Measurements from ENCODE around the gene BANF1. TPM values are rescaled to one million over a fixed set of nuclear protein-coding genes. Genes with fewer than 3 reads are reported as not detected.
"Not testable (repeated sequence)": the region's sequence is repeated elsewhere in the genome, so short reads cannot be mapped to it uniquely, and the experiment has no call there.

Gene BANF1
- total RNA-seq, 3 donors from 2014 or later, result 286 to 337 (median 326) TPM

DNA sequence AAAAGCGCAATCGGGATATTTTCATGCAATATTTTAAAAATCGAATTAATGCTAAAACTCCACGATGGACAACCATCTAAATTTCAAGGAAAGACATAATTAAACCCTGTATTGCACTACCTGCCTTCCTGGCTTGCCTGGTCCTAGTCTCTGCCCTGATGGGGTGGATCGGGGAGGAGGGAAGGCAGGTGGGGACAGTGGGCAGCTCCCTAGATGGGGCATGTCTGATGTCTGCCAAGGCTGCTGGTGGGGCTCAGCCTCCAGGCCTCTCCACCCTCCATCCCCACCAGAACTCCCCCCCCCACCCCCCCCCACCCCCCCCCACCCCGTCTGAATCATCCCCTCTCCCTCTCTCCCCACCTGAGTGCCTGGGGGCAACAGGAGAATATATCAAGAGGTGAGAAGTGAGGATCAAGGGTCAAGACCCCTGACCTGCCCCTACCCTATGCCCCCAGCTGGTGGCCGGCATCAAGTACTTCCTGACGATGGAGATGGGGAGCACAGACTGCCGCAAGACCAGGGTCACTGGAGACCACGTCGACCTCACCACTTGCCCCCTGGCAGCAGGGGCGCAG lies 10.2 kb downstream of the BANF1 start:
- H3K4me3 Mint-ChIP-seq, result no peak overlapping the region
- DNase-seq (no peak), ATAC-seq (no peak)
- no peaks in the 10 kb centered on the region for H3K36me3 Mint-ChIP-seq (ENCODE audit: insufficient read depth)
- H3K9me3 Mint-ChIP-seq, result no peaks in the 10 kb centered on the region
- peaks cover 22% of the 10 kb centered on the region for H3K27me3 Mint-ChIP-seq (ENCODE audit: low read depth)
- H3K4me1 Mint-ChIP-seq (ENCODE audit: low read depth), result peaks cover 3% of the 10 kb centered on the region

GRCh38 chr11:66012946-66013761 lies 10.9 kb downstream of the BANF1 start:
- Mint-ChIP-seq H3K4me1 (ENCODE audit: low read depth) (peaks cover 6% of the 10 kb centered on the region), H3K9me3 (no peaks in the 10 kb centered on the region), H3K4me3 (no peak overlapping the region), H3K36me3 (ENCODE audit: insufficient read depth) (no peaks in the 10 kb centered on the region), H3K27me3 (ENCODE audit: low read depth) (peaks cover 22% of the 10 kb centered on the region)
- ATAC-seq (no peak), DNase-seq (no peak)

DNA sequence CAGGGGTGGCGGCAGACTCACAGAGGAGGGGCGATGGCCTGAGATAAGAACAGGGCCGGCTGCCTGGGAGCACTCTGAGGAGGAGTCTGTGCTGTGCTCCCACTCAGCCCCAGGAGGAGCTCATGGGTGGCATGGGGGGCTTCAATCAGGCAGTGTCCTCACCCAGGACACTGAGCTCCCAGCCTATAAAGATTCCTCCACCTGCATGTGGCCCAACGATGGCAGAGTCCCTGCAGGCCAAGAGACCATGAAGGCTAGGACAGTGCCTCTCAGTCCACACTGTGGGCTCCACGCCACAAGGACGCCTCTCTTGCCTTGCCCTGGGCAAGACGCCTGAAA lies 11.4 kb downstream of the BANF1 start:
- H3K9me3 Mint-ChIP-seq, result no peaks in the 10 kb centered on the region
- H3K27me3 Mint-ChIP-seq (ENCODE audit: low read depth), result peaks cover 22% of the 10 kb centered on the region
- ATAC-seq, result no peak
- H3K4me1 Mint-ChIP-seq (ENCODE audit: low read depth), result peaks cover 6% of the 10 kb centered on the region
- DNase-seq, result no peak
- H3K36me3 Mint-ChIP-seq (ENCODE audit: insufficient read depth), result no peaks in the 10 kb centered on the region
- H3K4me3 Mint-ChIP-seq, result no peak overlapping the region

GRCh38 chr11:66014804-66015453 lies 12.6 kb downstream of the BANF1 start:
- Mint-ChIP-seq H3K36me3 (ENCODE audit: insufficient read depth) (no peaks in the 10 kb centered on the region), H3K27me3 (ENCODE audit: low read depth) (peaks cover 22% of the 10 kb centered on the region), H3K9me3 (no peaks in the 10 kb centered on the region), H3K4me1 (ENCODE audit: low read depth) (peaks cover 6% of the 10 kb centered on the region), H3K4me3 (no peak overlapping the region)
- no peak for ATAC-seq
- no peak for DNase-seq

- DNase-seq (no peak), ATAC-seq (no peak)
- Mint-ChIP-seq H3K27me3 (ENCODE audit: low read depth) (peaks cover 17% of the 10 kb centered on the region), H3K36me3 (ENCODE audit: insufficient read depth) (no peaks in the 10 kb centered on the region), H3K9me3 (no peaks in the 10 kb centered on the region), H3K4me3 (no peak overlapping the region), H3K4me1 (ENCODE audit: low read depth) (peaks cover 8% of the 10 kb centered on the region)
These were observed 13.2 kb downstream of the BANF1 start for GRCh38 chr11:66015454-66015881.

DNA sequence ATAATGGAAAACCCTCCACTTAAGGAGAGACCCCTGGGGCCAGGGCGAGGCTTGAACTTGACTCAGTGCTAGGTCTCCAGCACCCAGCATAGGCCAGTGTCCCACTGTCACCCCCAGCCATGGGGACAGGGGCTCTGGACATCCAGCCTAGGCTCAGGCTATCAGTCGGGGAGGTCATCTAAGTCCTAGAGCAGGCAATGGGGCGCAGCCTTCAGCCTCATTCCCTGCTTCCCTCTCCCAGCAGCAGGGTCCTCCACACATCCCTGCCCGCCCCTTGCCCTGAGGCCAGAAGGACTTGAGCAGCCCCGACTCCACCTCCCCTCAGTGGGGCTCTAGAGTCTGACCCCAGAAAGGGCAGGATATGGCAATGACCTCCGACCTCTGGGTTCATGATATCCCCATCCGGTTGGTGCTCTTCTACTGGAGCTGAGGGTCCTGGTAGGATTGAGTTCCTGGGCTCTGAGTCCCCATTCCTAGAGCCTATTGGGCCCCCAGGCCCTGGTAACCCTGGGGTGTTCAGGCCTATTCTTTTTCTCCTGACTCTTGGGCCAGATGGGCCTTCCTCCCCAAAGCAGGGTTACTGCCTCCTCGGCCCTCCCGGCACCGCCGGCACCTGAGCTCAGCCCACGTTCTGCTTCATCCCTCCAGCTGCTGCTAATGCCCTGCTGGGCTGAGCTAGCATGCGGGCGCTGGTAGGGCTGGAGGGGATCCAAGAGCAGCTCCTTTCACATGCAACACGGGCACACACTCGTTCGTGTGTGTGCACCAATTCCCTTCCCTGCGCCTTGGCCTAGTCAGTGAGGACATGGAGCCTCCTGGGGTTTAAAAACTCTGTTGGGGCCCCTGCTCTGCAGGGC lies 13.9 kb downstream of the BANF1 start:
- H3K4me3 Mint-ChIP-seq, result no peak overlapping the region
- H3K27me3 Mint-ChIP-seq (ENCODE audit: low read depth), result peaks cover 16% of the 10 kb centered on the region
- no peaks in the 10 kb centered on the region for H3K9me3 Mint-ChIP-seq
- DNase-seq (no peak), ATAC-seq (no peak)
- H3K36me3 Mint-ChIP-seq (ENCODE audit: insufficient read depth), result no peaks in the 10 kb centered on the region
- H3K4me1 Mint-ChIP-seq (ENCODE audit: low read depth), result peaks cover 10% of the 10 kb centered on the region

- Mint-ChIP-seq H3K36me3 (ENCODE audit: insufficient read depth) (no peaks in the 10 kb centered on the region), H3K4me1 (ENCODE audit: low read depth) (peaks cover 11% of the 10 kb centered on the region), H3K9me3 (no peaks in the 10 kb centered on the region), H3K4me3 (no peak overlapping the region), H3K27me3 (ENCODE audit: low read depth) (peaks cover 12% of the 10 kb centered on the region)
- DNase-seq (no peak), ATAC-seq (no peak)
These were observed 14.5 kb downstream of the BANF1 start for GRCh38 chr11:66016793-66017177.

DNA sequence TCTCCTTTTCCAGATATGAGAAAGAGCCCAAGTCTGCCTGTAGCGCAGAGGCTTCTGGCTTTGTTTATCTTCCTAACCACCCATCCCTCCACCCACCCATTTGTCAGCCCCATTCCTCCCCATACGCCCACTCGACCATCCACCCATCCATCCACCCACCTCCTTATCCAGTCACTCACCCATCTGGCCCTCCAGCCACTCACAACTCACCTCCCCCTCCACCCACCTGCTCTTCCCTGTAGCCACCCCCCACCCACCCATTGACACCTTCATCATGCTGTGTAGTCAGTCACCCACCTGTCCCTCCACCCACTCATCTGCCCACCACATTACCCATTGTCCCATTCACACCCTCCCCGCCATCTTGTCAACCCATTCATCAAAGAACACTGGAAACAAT lies 15.0 kb downstream of the BANF1 start:
- Mint-ChIP-seq H3K4me1 (ENCODE audit: low read depth) (peaks cover 11% of the 10 kb centered on the region), H3K36me3 (ENCODE audit: insufficient read depth) (no peaks in the 10 kb centered on the region), H3K4me3 (no peak overlapping the region), H3K27me3 (ENCODE audit: low read depth) (peaks cover 12% of the 10 kb centered on the region), H3K9me3 (no peaks in the 10 kb centered on the region)
- DNase-seq (peak; percentile 49), ATAC-seq (peak in 1 of 2 donors; percentile 17)

DNA sequence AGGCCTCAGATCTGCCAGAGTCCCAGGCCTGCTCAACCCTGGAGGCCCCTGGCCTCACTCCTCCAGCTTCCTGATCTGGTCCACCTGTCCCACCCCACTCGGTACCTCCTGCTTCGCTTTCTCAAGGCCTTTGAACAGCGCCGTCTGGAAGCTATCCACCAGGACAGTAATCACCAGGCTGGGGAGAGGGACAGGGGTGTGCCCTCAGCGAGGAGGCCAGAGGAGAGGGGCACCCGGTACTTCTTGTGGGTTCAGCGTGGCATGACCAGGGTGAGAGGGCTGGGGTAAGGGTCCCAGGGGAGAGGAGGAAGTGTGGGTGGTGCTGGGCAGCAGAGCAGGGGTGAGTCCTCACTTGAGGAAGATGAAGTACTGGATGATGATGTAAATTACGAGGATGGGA lies 17.9 kb downstream of the BANF1 start:
- no peak overlapping the region for H3K4me3 Mint-ChIP-seq
- H3K36me3 Mint-ChIP-seq (ENCODE audit: insufficient read depth), result no peaks in the 10 kb centered on the region
- no peaks in the 10 kb centered on the region for H3K9me3 Mint-ChIP-seq
- DNase-seq, result no peak
- H3K4me1 Mint-ChIP-seq (ENCODE audit: low read depth), result peaks cover 16% of the 10 kb centered on the region
- no peak for ATAC-seq
- peaks cover 3% of the 10 kb centered on the region for H3K27me3 Mint-ChIP-seq (ENCODE audit: low read depth)

DNA sequence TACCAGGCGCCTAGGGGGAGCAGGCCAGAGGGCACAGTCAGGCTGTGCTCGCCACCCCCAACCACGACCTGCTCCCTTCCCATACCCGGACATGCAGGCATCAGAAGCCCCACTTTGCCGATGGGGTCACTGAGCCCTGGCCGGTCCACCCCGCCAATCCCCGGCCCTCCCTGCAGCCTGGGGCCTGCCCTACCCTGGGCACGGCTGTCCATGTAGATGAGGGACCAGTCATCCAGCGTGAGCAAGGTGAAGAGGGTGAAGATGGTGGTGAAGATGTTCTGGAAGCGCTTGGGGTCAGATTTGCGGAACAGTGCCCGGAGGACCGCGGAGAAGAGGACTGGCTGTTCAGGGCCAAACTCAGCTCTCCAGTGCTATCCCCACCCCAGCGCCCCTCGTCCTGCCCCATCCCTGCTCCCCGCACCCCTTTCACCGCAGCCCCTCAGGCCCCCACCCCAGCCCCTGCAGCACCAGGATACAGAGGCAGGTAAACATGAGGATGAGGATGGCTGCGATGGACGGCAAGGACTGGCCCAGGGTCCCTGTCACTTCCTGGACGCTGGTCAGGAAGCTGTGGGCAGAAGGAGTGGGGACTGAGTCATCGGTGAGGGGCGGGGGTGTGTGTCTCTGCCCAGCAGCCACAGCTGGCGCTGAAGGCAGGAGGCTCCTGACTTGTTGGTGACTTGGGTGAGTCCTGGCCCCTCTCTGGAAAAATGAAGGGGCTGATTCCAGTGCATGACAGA lies 18.5 kb downstream of the BANF1 start:
- no peaks in the 10 kb centered on the region for H3K36me3 Mint-ChIP-seq (ENCODE audit: insufficient read depth)
- H3K4me3 Mint-ChIP-seq, result no peak overlapping the region
- no peaks in the 10 kb centered on the region for H3K9me3 Mint-ChIP-seq
- no peak for ATAC-seq
- H3K4me1 Mint-ChIP-seq (ENCODE audit: low read depth), result peaks cover 16% of the 10 kb centered on the region
- H3K27me3 Mint-ChIP-seq (ENCODE audit: low read depth), result peaks cover 3% of the 10 kb centered on the region
- no peak for DNase-seq

DNA sequence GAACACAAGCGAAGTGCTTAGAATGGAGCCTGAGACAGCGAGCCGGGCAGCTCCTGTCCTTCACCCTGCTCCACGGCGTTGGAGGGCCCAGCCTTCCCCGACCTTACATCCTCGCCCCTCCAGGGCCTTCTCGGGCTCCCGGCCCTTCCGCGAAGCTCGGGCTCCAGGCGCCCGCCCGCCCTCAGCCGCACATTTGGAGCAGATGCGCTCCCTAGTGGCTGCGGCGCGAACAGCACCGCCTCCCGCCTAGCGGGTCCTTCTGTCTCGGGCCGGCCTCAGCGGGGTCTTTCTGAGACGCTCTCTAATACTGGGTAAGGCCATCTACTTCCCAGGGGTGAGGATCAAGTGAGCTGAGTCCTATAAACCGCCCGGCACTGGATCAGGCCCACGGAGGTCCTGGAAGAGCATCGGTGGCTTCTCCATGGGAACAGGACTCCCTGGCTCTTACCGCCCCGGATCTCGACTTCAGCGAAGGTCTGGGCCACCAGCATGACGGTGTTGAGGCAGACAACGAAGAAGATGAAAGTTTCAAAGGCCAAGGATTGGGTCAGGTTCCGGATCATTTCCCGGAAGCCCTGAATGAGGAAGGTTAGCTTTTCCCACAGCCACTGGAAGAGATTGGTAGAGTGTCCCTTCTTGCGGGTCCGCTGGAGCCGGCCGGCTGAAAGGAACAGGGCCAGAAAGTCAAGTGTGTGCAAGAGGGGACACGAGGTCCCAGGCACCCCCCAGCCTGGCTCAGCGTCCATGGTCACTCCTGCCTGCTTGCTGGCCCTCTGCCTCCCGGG lies 20.3 kb downstream of the BANF1 start:
- Mint-ChIP-seq H3K4me1 (ENCODE audit: low read depth) (peaks cover 11% of the 10 kb centered on the region), H3K27me3 (ENCODE audit: low read depth) (peaks cover 3% of the 10 kb centered on the region), H3K4me3 (no peak overlapping the region), H3K9me3 (no peaks in the 10 kb centered on the region), H3K36me3 (ENCODE audit: insufficient read depth) (no peaks in the 10 kb centered on the region)
- ATAC-seq (peak; percentile 88 to 95), DNase-seq (peak; percentile 78)

DNA sequence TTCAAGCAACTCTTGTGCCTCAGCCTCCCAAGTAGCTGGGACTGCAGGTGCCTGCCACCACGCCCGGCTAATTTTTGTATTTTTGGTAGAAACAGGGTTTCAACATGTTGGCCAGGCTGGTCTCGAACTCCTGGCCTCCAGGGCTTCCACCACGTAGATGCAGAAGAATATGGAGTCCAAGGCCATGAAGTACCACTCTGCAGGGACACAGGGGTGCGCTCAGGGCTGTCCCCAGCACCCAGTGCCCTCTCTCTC lies 20.8 kb downstream of the BANF1 start:
- not testable (repeated sequence) for H3K36me3 Mint-ChIP-seq (ENCODE audit: insufficient read depth)

DNA sequence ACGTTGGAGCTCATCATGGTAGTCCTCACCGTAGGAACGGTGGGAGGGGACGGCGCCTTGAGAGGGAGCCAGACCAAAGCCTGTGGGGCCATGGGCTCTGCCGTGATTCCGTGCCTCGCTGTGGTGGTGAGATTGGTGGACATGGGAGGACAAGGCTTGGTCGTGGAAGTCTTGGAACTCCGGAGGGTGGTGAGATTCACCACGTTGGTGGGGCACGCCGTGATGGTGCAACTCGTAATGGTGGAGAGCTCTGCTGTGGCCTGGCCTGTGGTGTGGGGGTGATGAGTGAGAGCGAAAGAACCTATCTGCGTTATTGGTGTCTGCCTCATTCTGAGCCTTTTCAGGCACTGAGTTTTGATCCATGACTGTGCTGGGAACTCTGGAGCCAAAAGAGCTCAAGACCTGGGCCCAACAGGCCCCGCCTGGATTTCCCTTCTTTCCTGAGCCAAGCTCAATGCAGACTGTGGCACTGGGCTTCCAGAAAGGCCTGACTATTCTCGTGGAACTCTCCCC lies 23.8 kb downstream of the BANF1 start, which contains the start of gene CATSPER1:
CATSPER1 (minus strand) TSS at position 463 of the 513 bp plus-strand sequence; CDS start at position 363, 100 bp downstream.
- Mint-ChIP-seq H3K4me1 (ENCODE audit: low read depth) (peaks cover 6% of the 10 kb centered on the region), H3K4me3 (no peak within 1 kb of the TSS), H3K36me3 (ENCODE audit: insufficient read depth) (no peaks in the 10 kb centered on the region), H3K9me3 (no peaks in the 10 kb centered on the region), H3K27me3 (ENCODE audit: low read depth) (peaks cover 3% of the 10 kb centered on the region)
- no peak for ATAC-seq
- no peak for DNase-seq

More for the DNA sequence above, 20.8 kb downstream of the BANF1 start:
- H3K4me3 Mint-ChIP-seq; ATAC-seq; H3K4me1 Mint-ChIP-seq (ENCODE audit: low read depth); H3K9me3 Mint-ChIP-seq; H3K27me3 Mint-ChIP-seq (ENCODE audit: low read depth); DNase-seq: not testable (repeated sequence)
